A375 (cell line): ENCODE measurements around the gene SPRED1. TPM values are rescaled to one million over a fixed set of nuclear protein-coding genes. Genes with fewer than 3 reads are reported as not detected.

ENCODE experiments used
- total RNA-seq: library from RNA; depleted of rRNA; stranded (reverse); fragments of >200 nt; shearing (Covaris generic); gene quantifications from 2 replicates; pipeline ENCODE4 v1.2.3, GENCODE V29; 2014; rRNA removed

Gene SPRED1
- total RNA-seq: 51.3 and 60.6 TPM in 2 replicates

GRCh38 chr15:38252481-38253350 is at the start of gene SPRED1:
Gene SPRED1, plus strand, starts transcription at chr15:38252836. Its CDS starts 350 bp downstream, at chr15:38253186.

Other genes starting within 250 kb of the SPRED1 start
- 9.9 and 17.3 TPM in 2 replicates for gene FAM98B, start 201.3 kb downstream of the SPRED1 start, total RNA-seq